Common myeloid progenitor, CD34-positive (primary cell): ENCODE results near the gene RASA1.

ENCODE experiments used
- CTCF ChIA-PET: fragments of 350-600 bp; sonication (Branson Sonifier 250); formaldehyde crosslinking; loops from one replicate; lab custom pipeline; 2021; ENCODE audit warnings: antibody characterized with exemption; lab: Charles Lee
- POLR2A ChIA-PET: fragments of 350-600 bp; sonication (Branson Sonifier 250); formaldehyde crosslinking; loops from one replicate; lab custom pipeline; 2021; ENCODE audit warnings: antibody characterized with exemption; lab: Charles Lee
- DNase-seq, 3 donors: peaks; one replicate each; pipeline versions ENCODE4 v3.0.0 to v3.0.0-alpha.2; 2013
- H3K27ac ChIP-seq, 2 experiments: 1 replicate in 1 of 2; 2 replicates in 1 of 2; pipeline ENCODE4 v1.7.0; 2013; ENCODE audit warnings: inconsistent platforms in 2 of 2, low read length in 2 of 2, mild to moderate bottlenecking in 2 of 2, low read depth in 1 of 2, moderate library complexity in 1 of 2; ENCODE audit not compliant: severe bottlenecking in 2 of 2, insufficient read depth in 1 of 2, poor library complexity in 1 of 2
- H3K27me3 ChIP-seq, 5 experiments: replicated peaks in 2 of 5; 1 replicate in 3 of 5; 2 replicates in 2 of 5; pipeline versions ENCODE4 v1.6.1 to v1.7.0; 2013; ENCODE audit warnings: low read length in 4 of 5, mild to moderate bottlenecking in 2 of 5, moderate library complexity in 2 of 5, inconsistent platforms in 1 of 5; ENCODE audit not compliant: insufficient read depth in 5 of 5, control insufficient read depth in 4 of 5
- H3K36me3 ChIP-seq, 4 experiments: 1 replicate in 2 of 4; 2 replicates in 2 of 4; pipeline versions ENCODE4 v1.6.1 to v1.7.0; 2013; ENCODE audit warnings: low read length in 3 of 4, control low read depth in 1 of 4, mild to moderate bottlenecking in 1 of 4; ENCODE audit not compliant: control insufficient read depth in 4 of 4, insufficient read depth in 4 of 4
- H3K4me1 ChIP-seq, 4 experiments: 1 replicate in 3 of 4; 2 replicates in 1 of 4; pipeline versions ENCODE4 v1.6.1 to v1.7.1; 2013; ENCODE audit warnings: low read length in 3 of 4, mild to moderate bottlenecking in 3 of 4, control low read depth in 1 of 4, inconsistent platforms in 1 of 4, moderate library complexity in 1 of 4; ENCODE audit not compliant: control insufficient read depth in 4 of 4, insufficient read depth in 4 of 4; ENCODE audit errors: control extremely low read depth in 1 of 4
- H3K4me3 ChIP-seq, 7 experiments: 1 replicate in 4 of 7; 2 replicates in 3 of 7; pipeline versions ENCODE4 v1.5.1 to v1.7.0; 2013; ENCODE audit warnings: mild to moderate bottlenecking in 7 of 7, low read length in 6 of 7, moderate library complexity in 6 of 7, inconsistent platforms in 2 of 7, low read depth in 2 of 7, control low read depth in 1 of 7; ENCODE audit not compliant: insufficient read depth in 4 of 7, control insufficient read depth in 1 of 7; ENCODE audit errors: extremely low read depth in 1 of 7
- H3K9me3 ChIP-seq, 5 experiments: 1 replicate in 4 of 5; 2 replicates in 1 of 5; pipeline versions ENCODE4 v1.6.1 to v1.7.1; 2013; ENCODE audit warnings: low read length in 4 of 5, mild to moderate bottlenecking in 2 of 5, inconsistent platforms in 1 of 5, low read depth in 1 of 5, moderate library complexity in 1 of 5; ENCODE audit not compliant: control insufficient read depth in 4 of 5, insufficient read depth in 2 of 5; ENCODE audit errors: control extremely low read depth in 1 of 5
- WGBS: methylation state at CpG from one replicate; pipeline ENCODE4 v1.1.5; 2013; ENCODE audit not compliant: insufficient coverage; 5-methylcytosine and 5-hydroxymethylcytosine counted together

The RASA1 gene

DNA sequence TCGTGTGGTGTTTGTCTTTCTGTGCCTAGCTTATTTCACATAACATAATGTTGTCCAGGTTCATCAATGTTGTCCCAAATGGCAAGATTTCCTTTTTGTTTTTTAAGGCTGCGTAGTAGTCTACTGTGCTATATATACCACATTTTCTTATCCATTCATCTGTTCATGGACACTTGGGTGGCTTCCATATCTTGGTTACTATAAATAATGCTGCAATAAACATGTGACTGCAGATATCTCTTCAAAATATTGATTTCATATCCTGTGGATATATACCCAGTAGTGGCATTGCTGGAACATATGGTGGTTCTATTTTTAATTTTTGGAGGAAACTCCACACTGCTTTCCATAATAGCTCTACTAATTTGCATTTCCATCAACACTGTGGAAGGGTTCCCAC lies 170.5 kb downstream of the RASA1 start:
- H3K27ac ChIP-seq: no peak overlapping the region
- POLR2A ChIA-PET: no interaction called here
- WGBS: no CpG with 5 or more reads among the region's 2 CpGs

More for the DNA sequence above, 170.5 kb downstream of the RASA1 start:
- Histone ChIP-seq H3K27me3 (no peaks in the 10 kb centered on the region), H3K9me3 (no peaks in the 10 kb centered on the region), H3K36me3 (no peaks in the 10 kb centered on the region), H3K4me1 (no peaks in the 10 kb centered on the region), H3K4me3 (no peak overlapping the region)
- CTCF ChIA-PET: no interaction called here
- no peak for DNase-seq
